GM12878 (cell line): ENCODE results near the gene HSP90AB1. TPM values are rescaled to one million over a fixed set of nuclear protein-coding genes. Genes with fewer than 3 reads are reported as not detected.

Experiments used
- ATAC-seq: fragments of 200-7000 bp; cut with Tn5 transposase; 3 replicates; pipeline ENCODE4 v1.9.1; 2020; ENCODE audit warnings: mild to moderate bottlenecking, moderate library complexity
- BruUV-seq: library from RNA; stranded (reverse); fragments of 400-500 nt; replicated peaks from 2 replicates; lab custom pipeline; 2021; lab: Mats Ljungman, UMichigan
- CTCF ChIA-PET: fragments of 300-600 bp; sonication (Branson Sonifier 250); formaldehyde crosslinking; extraction: SDS; loops from one replicate; lab custom pipeline; 2021; ENCODE audit warnings: inconsistent platforms; lab: Yijun Ruan, JAX
- POLR2A ChIA-PET: fragments of 350-600 bp; formaldehyde crosslinking; extraction: SDS; loops from one replicate; lab custom pipeline; 2021; ENCODE audit warnings: inconsistent platforms; lab: Charles Lee
- RAD21 ChIA-PET: fragments of 300-600 bp; sonication (Branson Sonifier 250); formaldehyde crosslinking; loops from one replicate; lab custom pipeline; 2023; ENCODE audit warnings: antibody characterized with exemption; ENCODE audit not compliant: unreplicated experiment; lab: Charles Lee
- SMC1A ChIA-PET: fragments of 300-600 bp; sonication (Branson Sonifier 250); formaldehyde crosslinking; loops from one replicate; lab custom pipeline; 2023; ENCODE audit not compliant: unreplicated experiment, uncharacterized antibody; lab: Charles Lee
- DNase-seq: peaks from one replicate; pipeline ENCODE4 v3.0.0-alpha.2; 2011; ENCODE audit warnings: low read depth, low spot score
- FAIRE-seq: peaks from 3 replicates; lab custom pipeline; 2011; peaks lifted over from hg19 to GRCh38; lab: Jason Lieb, UNC
- H2AFZ ChIP-seq: 2 replicates; pipeline ENCODE4 v1.6.0; 2011; ENCODE audit warnings: low read depth, low read length, control low read depth; ENCODE audit not compliant: control insufficient read depth
- H3K27ac ChIP-seq: 2 replicates; pipeline ENCODE4 v1.5.1; 2011; ENCODE audit warnings: control low read depth; ENCODE audit not compliant: control insufficient read depth, insufficient read depth
- H3K27me3 ChIP-seq, 2 experiments: replicated peaks in 1 of 2; 2 replicates each; pipeline versions ENCODE4 v1.6.0 to v1.6.1; 2011; ENCODE audit warnings: low read length in 1 of 2; ENCODE audit not compliant: control insufficient read depth in 2 of 2, insufficient read depth in 2 of 2
- H3K36me3 ChIP-seq, 2 experiments: 2 replicates each; pipeline ENCODE4 v1.5.1; 2011; ENCODE audit warnings: low read length in 1 of 2; ENCODE audit not compliant: control insufficient read depth in 2 of 2, insufficient read depth in 2 of 2
- H3K4me1 ChIP-seq: 2 replicates; pipeline ENCODE4 v1.6.1; 2011; ENCODE audit warnings: mild to moderate bottlenecking, low read length, moderate library complexity, mixed read lengths; ENCODE audit not compliant: control insufficient read depth, insufficient read depth
- H3K4me2 ChIP-seq: 2 replicates; pipeline ENCODE4 v1.6.0; 2011; ENCODE audit warnings: control low read depth; ENCODE audit not compliant: control insufficient read depth, insufficient read depth
- H3K4me3 ChIP-seq: fragments of 200-600 bp; sonication (generic); 2 replicates; pipeline ENCODE4 v1.5.1; 2016
- H3K79me2 ChIP-seq: 2 replicates; pipeline ENCODE4 v1.6.0; 2011; ENCODE audit warnings: low read length; ENCODE audit not compliant: control insufficient read depth, insufficient read depth
- H3K9ac ChIP-seq: 2 replicates; pipeline ENCODE4 v1.8.0; 2011; ENCODE audit warnings: low read length, control low read depth, mixed read lengths; ENCODE audit not compliant: control insufficient read depth, insufficient read depth
- H3K9me3 ChIP-seq: replicated peaks from 3 replicates; pipeline ENCODE4 v1.5.1; 2011; ENCODE audit warnings: mild to moderate bottlenecking, low read length; ENCODE audit not compliant: control insufficient read depth, insufficient read depth
- H4K20me1 ChIP-seq: 2 replicates; pipeline ENCODE4 v1.6.0; 2011; ENCODE audit not compliant: control insufficient read depth, insufficient read depth
- SMAD5 ChIP-seq: IDR thresholded peaks from 2 replicates; pipeline ENCODE4 v1.6.1; 2016; ENCODE audit warnings: antibody characterized with exemption, low read depth
- WGBS: methylation state at CpG from one replicate; pipeline ENCODE4 v1.1.6; 2016; ENCODE audit warnings: low lambda C conversion rate; ENCODE audit not compliant: insufficient replicate concordance, insufficient coverage; ENCODE audit errors: missing lambda C conversion rate; 5-methylcytosine and 5-hydroxymethylcytosine counted together
- in situ Hi-C: fragments of 300-500 bp; cut with MboI; formaldehyde crosslinking; loops from 9 replicates; pipeline ENCODE4 v1.14.3; 2018; ENCODE audit warnings: mixed read lengths
- intact Hi-C: fragments of 100-400 bp; cut with micrococcal nuclease; formaldehyde crosslinking; loops from one replicate; pipeline ENCODE4 v1.14.2; 2022; ENCODE audit not compliant: unreplicated experiment
- polyA plus RNA-seq, 11 experiments: library from polyadenylated mRNA; depleted of rRNA in 4 of 11; unstranded in 6 of 11; stranded (reverse) in 5 of 11; fragments of >200 nt; fragmentation: Nextera tagmentation in 4 of 11; fragmentation: Illumina TruSeq in 1 of 11; extraction: Ambion mirVana in 4 of 11; extraction: Trizol in 1 of 11; gene quantifications; 1 replicate in 1 of 11; 2 replicates in 10 of 11; pipeline versions ENCODE4 v1.2.1 to v1.2.3, GENCODE V29; 2011 to 2016; ENCODE audit warnings: inconsistent platforms in 2 of 11, missing spikeins in 2 of 11, low read depth in 1 of 11
- total RNA-seq, 4 experiments: library from RNA; depleted of rRNA in 3 of 4; stranded (reverse); fragments of >200 nt in 3 of 4; fragmentation: Illumina TruSeq in 1 of 4; extraction: Trizol in 1 of 4; gene quantifications; 2 replicates each; pipeline versions ENCODE4 v1.2.1 to v1.2.3, GENCODE V29; 2013 to 2021
- TF ChIP-seq, protein P1 (sequence below), 3 experiments: IDR thresholded peaks in 2 of 3; conservative IDR thresholded peaks in 1 of 3; 2 replicates each; pipeline ENCODE4 v1.5.1; 2011; ENCODE audit warnings: low read depth in 3 of 3, low read length in 3 of 3, mild to moderate bottlenecking in 3 of 3, control low read depth in 2 of 3, moderate library complexity in 2 of 3, inconsistent platforms in 1 of 3, mixed read lengths in 1 of 3; ENCODE audit not compliant: control insufficient read depth in 2 of 3, insufficient read depth in 1 of 3; ENCODE audit errors: extremely low read depth in 1 of 3

HSP90AB1 gene
- total and polyA plus RNA-seq, 10 of the 15 experiments (the other 5 are each of a cell fraction or from before 2014, with no cell fraction given): 988 to 1,682 (median 1,146) TPM

DNA sequence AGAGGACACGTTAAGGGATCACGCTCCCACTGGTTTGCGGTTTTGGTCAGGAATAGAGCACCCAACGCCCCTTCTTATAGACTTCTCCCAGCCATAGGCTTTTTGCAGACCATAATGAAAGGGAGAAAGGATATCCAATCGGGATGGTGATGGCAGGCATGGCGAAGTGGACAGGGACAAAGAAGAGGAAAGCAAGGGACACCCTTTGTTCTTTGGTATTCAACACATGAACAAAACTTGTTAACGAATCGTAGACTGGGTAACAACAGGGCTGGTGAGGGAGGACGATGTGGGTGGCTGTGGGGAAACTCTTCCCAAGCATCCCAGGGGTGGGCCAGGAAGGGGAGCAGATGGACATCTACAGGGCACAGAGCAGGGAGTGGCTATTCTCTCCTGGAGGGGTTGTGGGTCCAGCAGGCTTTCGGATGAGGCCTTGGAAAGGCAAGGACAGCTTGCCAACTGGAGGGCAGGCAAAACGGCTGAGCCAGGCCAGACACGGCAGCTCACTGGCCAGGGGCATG lies 1.4 kb upstream of the HSP90AB1 start:
- DNase-seq (no peak), FAIRE-seq (no peak), ATAC-seq (no peak)
- in situ Hi-C loops (no loop called here), intact Hi-C loops (no loop called here)
- Histone ChIP-seq H4K20me1 (peaks cover 9% of the 10 kb centered on the region; the same call in 1 of the 2 replicates), H3K9me3 (no peaks in the 10 kb centered on the region), H3K27me3 (no peaks in the 10 kb centered on the region), H3K4me3 (peak overlapping the region; percentile 95), H3K4me1 (peaks cover 7% of the 10 kb centered on the region; the same call in 1 of the 2 replicates), H3K4me2 (peak overlapping the region; percentile 82), H3K79me2 (peaks cover 41% of the 10 kb centered on the region), H3K36me3 (peaks cover 12 to 15% of the 10 kb centered on the region in 2 experiments), H2AFZ (peak overlapping the region; percentile 92), H3K9ac (peak overlapping the region; percentile 28; the same call in 1 of the 2 replicates), H3K27ac (no peak overlapping the region; the same call in 1 of the 2 replicates)
- 0 out of 2 replicates have a peak, but pooled peaks have one; percentile 26 for TF ChIP-seq SMAD5
- TF ChIP-seq, protein P1, sequence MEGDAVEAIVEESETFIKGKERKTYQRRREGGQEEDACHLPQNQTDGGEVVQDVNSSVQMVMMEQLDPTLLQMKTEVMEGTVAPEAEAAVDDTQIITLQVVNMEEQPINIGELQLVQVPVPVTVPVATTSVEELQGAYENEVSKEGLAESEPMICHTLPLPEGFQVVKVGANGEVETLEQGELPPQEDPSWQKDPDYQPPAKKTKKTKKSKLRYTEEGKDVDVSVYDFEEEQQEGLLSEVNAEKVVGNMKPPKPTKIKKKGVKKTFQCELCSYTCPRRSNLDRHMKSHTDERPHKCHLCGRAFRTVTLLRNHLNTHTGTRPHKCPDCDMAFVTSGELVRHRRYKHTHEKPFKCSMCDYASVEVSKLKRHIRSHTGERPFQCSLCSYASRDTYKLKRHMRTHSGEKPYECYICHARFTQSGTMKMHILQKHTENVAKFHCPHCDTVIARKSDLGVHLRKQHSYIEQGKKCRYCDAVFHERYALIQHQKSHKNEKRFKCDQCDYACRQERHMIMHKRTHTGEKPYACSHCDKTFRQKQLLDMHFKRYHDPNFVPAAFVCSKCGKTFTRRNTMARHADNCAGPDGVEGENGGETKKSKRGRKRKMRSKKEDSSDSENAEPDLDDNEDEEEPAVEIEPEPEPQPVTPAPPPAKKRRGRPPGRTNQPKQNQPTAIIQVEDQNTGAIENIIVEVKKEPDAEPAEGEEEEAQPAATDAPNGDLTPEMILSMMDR (IDR thresholded peaks at IDR 0.05 in 2 of 3, conservative IDR thresholded peaks at IDR 0.05 in 1 of 3; ENCODE audit: control insufficient read depth in 2 of 3, extremely low read depth in 1 of 3, insufficient read depth in 1 of 3, low read depth in 3 of 3, low read length in 3 of 3): no peak
- no TSS peak for BruUV-seq
- WGBS: 76% methylated on average over 12 of the region's 12 CpGs
- RAD21 ChIA-PET: interaction anchor here (1.0 to 3.6 kb wide), 7 partner anchors 11 to 73 kb away, joined by 3 to 28 read pairs (median 12); partner anchors contain the start of genes SLC29A1 and SLC35B2
- POLR2A ChIA-PET: interaction anchor here (1.4 to 6.3 kb wide), 5 partner anchors 8 to 122 kb away, joined by 4 to 131 read pairs (median 8); partner anchors contain the start of genes SLC29A1 and SLC35B2
- SMC1A ChIA-PET: interaction anchor here (1.4 to 4.2 kb wide), 3 partner anchors 11 to 26 kb away, joined by 4 to 25 read pairs (median 7); partner anchors contain the start of gene SLC35B2
- CTCF ChIA-PET: interaction anchor here (0.8 to 7.7 kb wide), 12 partner anchors 8 to 93 kb away, joined by 3 to 39 read pairs (median 6); partner anchors contain the start of genes AARS2 and SLC29A1
